Measurements from ENCODE around the gene TP53AIP1.

GRCh38 chr11:128967578-128967977 is 24.9 kb upstream of the TP53AIP1 start:
- TF ChIP-seq GATA2 (IDR thresholded peaks at IDR 0.05; ENCODE audit: low read depth, low read length), result no peak
- TF ChIP-seq GATA3 (IDR thresholded peaks at IDR 0.05; ENCODE audit: low read depth, low read length), result no peak

Measured in SH-SY5Y (cell line).